ENCODE data around the gene ABHD16A.

ABHD16A gene

DNA sequence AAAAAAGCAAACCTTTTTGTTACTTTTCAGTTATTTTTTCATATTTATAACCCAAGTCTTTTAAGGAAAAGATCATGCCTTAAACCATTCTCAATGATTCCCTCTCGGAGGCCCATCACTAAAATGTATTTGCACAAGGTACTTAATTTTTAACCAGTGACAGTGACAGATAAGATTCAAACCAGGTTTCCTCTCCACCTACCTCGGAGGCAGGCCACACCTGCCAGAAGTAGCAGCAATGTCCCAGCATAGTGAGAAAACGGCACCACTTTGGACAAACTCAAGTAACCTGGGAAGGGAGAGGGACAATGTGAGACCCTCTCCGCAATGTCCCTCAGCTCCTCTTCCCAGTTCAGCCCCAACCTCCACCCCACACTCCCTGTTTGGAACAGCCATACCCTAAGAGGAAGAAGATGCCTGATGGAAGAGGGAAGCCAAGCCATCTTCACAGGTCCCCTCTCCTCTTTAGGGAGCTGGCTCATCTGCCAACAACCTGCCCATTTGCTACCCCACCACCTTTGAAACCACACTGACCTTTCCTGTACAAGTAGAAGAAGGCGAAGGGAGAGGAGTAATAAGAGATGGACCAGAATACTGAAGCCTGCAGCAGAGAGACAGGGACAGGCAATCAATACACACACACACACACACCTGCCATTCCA is 2.3 kb downstream of the ABHD16A start:
- peaks cover 37% of the 10 kb centered on the region for H3K4me1 Mint-ChIP-seq
- peak overlapping the region; percentile 66 for H3K4me3 Mint-ChIP-seq
- peaks cover 31% of the 10 kb centered on the region for H3K36me3 Mint-ChIP-seq (ENCODE audit: low read depth)
- peaks cover 2% of the 10 kb centered on the region for H3K27me3 Mint-ChIP-seq (ENCODE audit: low read depth, poor library complexity)
- TF ChIP-seq, protein P1, sequence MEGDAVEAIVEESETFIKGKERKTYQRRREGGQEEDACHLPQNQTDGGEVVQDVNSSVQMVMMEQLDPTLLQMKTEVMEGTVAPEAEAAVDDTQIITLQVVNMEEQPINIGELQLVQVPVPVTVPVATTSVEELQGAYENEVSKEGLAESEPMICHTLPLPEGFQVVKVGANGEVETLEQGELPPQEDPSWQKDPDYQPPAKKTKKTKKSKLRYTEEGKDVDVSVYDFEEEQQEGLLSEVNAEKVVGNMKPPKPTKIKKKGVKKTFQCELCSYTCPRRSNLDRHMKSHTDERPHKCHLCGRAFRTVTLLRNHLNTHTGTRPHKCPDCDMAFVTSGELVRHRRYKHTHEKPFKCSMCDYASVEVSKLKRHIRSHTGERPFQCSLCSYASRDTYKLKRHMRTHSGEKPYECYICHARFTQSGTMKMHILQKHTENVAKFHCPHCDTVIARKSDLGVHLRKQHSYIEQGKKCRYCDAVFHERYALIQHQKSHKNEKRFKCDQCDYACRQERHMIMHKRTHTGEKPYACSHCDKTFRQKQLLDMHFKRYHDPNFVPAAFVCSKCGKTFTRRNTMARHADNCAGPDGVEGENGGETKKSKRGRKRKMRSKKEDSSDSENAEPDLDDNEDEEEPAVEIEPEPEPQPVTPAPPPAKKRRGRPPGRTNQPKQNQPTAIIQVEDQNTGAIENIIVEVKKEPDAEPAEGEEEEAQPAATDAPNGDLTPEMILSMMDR (IDR thresholded peaks at IDR 0.05), result no peak
- H3K27ac Mint-ChIP-seq, result peak overlapping the region; percentile 14
- DNase-seq, result no peak
- H3K9me3 Mint-ChIP-seq, result no peaks in the 10 kb centered on the region

DNA sequence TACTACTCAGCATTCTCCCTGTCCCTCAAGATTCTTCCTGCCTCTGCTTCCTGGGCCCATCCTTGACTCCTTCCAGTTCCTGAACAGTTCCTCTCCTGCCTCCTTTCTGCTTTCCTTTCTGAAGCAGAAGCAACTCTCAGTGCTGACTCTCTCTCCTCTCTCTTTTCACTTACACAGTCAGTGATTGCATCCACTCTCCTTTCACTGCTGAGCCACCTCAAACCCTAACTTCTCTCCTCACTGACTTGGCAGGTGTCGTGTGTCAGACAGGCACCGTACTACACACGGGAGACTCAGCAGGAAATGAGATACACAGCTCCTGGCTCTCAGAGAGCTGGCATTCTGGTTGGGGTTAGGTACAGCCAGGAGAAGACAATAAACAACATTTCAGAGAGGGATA is 5.6 kb downstream of the ABHD16A start:
- H3K27ac Mint-ChIP-seq, result peak overlapping the region; percentile 57
- no peak for DNase-seq
- peaks cover 50% of the 10 kb centered on the region for H3K36me3 Mint-ChIP-seq (ENCODE audit: low read depth)
- no peaks in the 10 kb centered on the region for H3K9me3 Mint-ChIP-seq
- H3K4me1 Mint-ChIP-seq, result peaks cover 31% of the 10 kb centered on the region
- no peak overlapping the region for H3K4me3 Mint-ChIP-seq
- peaks cover 2% of the 10 kb centered on the region for H3K27me3 Mint-ChIP-seq (ENCODE audit: low read depth, poor library complexity)
- TF ChIP-seq, protein P1 (IDR thresholded peaks at IDR 0.05), result no peak

DNA sequence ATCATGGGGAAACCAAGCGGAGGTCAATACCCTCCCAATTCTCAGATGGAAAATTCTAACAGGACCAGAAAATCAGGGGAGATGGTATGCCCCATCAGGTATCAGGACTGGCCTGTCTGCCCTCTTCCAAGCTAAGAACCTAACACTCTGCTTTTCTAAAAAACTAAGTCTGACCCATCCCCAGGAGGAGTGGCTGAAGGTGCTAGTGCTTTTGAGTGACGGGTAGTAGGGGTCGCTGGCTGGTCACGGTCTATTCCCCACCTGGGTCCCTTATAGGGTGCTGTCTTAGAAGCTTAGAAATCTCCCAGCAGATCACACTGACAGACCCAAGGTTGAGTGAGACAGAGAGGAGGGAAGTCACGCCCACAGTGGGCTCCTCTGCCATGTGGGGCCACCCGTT is 9.6 kb downstream of the ABHD16A start:
- Mint-ChIP-seq H3K27me3 (ENCODE audit: low read depth, poor library complexity) (no peaks in the 10 kb centered on the region), H3K36me3 (ENCODE audit: low read depth) (peaks cover 60% of the 10 kb centered on the region), H3K4me3 (no peak overlapping the region), H3K4me1 (peaks cover 25% of the 10 kb centered on the region), H3K27ac (no peak overlapping the region), H3K9me3 (no peaks in the 10 kb centered on the region)
- TF ChIP-seq, protein P1 (IDR thresholded peaks at IDR 0.05), result no peak
- DNase-seq, result no peak

DNA sequence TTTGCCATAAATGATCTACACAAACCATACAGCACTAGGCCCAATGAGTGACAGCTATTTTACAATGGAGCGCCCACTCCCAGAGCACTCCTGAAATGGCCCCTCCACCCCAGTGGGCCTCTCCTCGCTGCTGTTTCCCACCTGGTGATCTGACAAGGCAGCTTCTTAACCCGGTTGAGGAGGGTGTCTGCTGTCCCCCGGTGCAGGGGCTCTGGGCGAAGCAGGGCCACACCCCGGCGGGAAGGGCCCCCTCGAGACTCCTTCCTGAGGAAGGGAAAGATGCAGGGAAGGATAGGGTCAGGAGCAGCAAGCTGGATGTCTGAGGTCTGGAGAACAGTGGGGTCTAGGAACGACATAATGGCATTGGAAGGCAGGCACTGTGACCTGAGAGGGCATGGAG is 10.2 kb downstream of the ABHD16A start:
- TF ChIP-seq, protein P1 (IDR thresholded peaks at IDR 0.05), result no peak
- Mint-ChIP-seq H3K9me3 (no peaks in the 10 kb centered on the region), H3K36me3 (ENCODE audit: low read depth) (peaks cover 58% of the 10 kb centered on the region), H3K4me1 (peaks cover 21% of the 10 kb centered on the region), H3K27ac (peak overlapping the region; percentile 19), H3K27me3 (ENCODE audit: low read depth, poor library complexity) (no peaks in the 10 kb centered on the region), H3K4me3 (no peak overlapping the region)
- DNase-seq, result no peak

DNA sequence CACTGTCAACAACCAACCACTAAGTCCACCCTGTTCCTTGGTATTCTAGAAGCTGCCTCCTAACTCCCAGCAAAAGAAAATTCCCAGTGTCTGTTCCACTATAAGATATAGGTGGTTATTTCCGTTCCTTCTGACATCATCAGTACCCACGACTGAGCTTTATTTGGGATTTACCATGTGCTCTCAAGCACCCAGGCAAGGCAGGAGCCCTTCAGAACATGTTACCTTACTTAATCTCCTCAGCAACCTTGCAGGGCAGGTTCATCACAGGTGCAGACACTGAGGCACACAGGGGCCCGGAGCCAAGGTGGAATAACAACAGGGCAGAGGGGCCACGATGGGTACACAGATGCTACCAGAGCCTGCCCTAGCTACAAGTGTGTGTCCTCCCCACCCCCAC is 10.8 kb downstream of the ABHD16A start:
- no peaks in the 10 kb centered on the region for H3K27me3 Mint-ChIP-seq (ENCODE audit: low read depth, poor library complexity)

More for the DNA sequence above, 10.8 kb downstream of the ABHD16A start:
- Mint-ChIP-seq H3K4me1 (peaks cover 16% of the 10 kb centered on the region), H3K27ac (peak overlapping the region; percentile 76), H3K36me3 (ENCODE audit: low read depth) (peaks cover 58% of the 10 kb centered on the region), H3K4me3 (no peak overlapping the region), H3K9me3 (no peaks in the 10 kb centered on the region)
- no peak for DNase-seq
- TF ChIP-seq, protein P1 (IDR thresholded peaks at IDR 0.05), result no peak
